Fibroblast of pulmonary artery (primary cell): ENCODE results near the gene NAP1L5.
A peak's percentile ranks its signal among the peaks of the same experiment; 100 is the strongest.

ENCODE experiments used
- DNase-seq: peaks from one replicate; pipeline ENCODE4 v3.0.0-alpha.2; 2010; ENCODE audit warnings: low read depth
- H3K4me3 ChIP-seq: replicated peaks from 2 replicates; pipeline ENCODE4 v1.5.1; 2011; ENCODE audit warnings: low read depth, mild to moderate bottlenecking, control low read depth, low read length, moderate library complexity
- TF ChIP-seq, protein P1 (sequence below): IDR thresholded peaks from 2 replicates; pipeline ENCODE4 v1.5.1; 2011; ENCODE audit warnings: mild to moderate bottlenecking, control low read depth, low read length, inconsistent platforms; ENCODE audit errors: missing control alignments

Gene NAP1L5

GRCh38 chr4:88659055-88659889, 38.4 kb downstream of the NAP1L5 start:
- TF ChIP-seq, protein P1, sequence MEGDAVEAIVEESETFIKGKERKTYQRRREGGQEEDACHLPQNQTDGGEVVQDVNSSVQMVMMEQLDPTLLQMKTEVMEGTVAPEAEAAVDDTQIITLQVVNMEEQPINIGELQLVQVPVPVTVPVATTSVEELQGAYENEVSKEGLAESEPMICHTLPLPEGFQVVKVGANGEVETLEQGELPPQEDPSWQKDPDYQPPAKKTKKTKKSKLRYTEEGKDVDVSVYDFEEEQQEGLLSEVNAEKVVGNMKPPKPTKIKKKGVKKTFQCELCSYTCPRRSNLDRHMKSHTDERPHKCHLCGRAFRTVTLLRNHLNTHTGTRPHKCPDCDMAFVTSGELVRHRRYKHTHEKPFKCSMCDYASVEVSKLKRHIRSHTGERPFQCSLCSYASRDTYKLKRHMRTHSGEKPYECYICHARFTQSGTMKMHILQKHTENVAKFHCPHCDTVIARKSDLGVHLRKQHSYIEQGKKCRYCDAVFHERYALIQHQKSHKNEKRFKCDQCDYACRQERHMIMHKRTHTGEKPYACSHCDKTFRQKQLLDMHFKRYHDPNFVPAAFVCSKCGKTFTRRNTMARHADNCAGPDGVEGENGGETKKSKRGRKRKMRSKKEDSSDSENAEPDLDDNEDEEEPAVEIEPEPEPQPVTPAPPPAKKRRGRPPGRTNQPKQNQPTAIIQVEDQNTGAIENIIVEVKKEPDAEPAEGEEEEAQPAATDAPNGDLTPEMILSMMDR: peak; percentile 87
- no peak overlapping the region for H3K4me3 ChIP-seq
- DNase-seq: peak; percentile 83

- no peak for DNase-seq
- no peak overlapping the region for H3K4me3 ChIP-seq
- TF ChIP-seq, protein P1: no peak
These were observed 42.4 kb downstream of the NAP1L5 start for GRCh38 chr4:88655226-88655625.

DNA sequence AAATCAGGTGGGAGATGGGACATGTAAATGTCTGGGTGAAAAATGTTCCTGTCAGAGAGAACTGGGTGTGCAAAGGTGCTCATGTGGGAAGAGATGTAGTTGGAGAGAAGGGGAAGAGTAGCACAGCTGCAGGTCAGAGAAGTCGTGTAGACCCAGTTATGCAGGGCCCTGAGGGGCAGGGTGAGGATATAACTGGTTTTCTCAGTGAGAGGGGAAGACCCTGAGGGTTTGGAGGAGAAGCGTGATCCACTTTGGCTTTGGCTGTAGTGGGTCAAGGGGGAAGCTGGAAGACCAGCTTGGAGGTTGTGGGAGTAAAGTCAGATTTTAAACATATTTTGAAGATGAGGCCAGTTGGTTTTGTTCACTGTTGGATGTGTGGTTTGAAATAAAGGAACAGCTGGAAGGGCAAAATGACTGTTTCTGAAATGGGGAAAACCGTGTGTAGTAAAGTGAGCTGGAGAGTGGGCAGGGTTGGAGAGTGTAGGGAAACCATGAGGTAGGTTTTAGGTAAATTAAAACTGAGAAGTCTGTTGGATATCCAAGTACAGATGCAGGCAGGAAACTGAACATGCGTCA, 44.2 kb downstream of the NAP1L5 start:
- DNase-seq: peak; percentile 22
- no peak overlapping the region for H3K4me3 ChIP-seq
- TF ChIP-seq, protein P1: no peak

DNA sequence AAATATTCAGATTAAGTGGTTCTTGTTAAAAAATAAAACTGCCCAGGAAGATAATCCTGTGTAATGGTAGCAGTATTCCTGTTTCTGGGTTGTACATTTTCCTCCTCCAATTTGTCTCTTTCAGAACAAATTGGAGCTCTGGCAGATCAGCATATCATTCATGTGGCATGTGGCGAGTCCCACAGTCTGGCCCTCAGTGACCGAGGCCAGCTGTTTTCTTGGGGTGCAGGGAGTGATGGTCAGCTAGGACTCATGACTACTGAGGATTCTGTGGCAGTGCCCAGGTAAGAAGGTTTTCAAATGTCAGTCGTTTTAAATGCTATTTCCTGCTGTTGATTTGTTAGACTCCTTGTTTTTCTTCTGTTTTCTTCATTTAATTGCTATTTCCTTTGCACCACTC, 47.9 kb downstream of the NAP1L5 start:
- no peak for DNase-seq
- TF ChIP-seq, protein P1: no peak
- no peak overlapping the region for H3K4me3 ChIP-seq

- TF ChIP-seq, protein P1: no peak
- H3K4me3 ChIP-seq: no peak overlapping the region
- no peak for DNase-seq
These were observed 50.9 kb downstream of the NAP1L5 start for GRCh38 chr4:88646528-88647280.

DNA sequence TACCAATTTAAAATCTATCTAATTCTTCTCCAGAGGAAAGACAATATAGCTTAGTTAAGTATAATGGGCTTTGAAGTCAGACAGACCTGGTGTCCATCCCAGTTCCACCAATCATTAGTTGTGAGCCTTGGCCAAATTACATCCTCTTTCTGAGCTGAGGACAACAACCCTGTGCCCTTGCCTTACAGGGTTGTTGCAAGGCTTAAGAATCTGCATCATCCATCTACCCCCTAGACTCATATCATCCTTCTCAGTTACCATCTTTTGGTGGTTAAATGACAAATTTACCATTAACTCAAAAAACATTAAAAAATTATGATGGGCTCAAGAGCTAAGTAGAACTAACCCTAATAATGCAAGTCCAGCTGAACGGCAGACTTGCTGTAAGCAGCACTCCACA, 51.6 kb downstream of the NAP1L5 start:
- TF ChIP-seq, protein P1: no peak
- no peak for DNase-seq
- H3K4me3 ChIP-seq: no peak overlapping the region
